AG09309 (cell line): ENCODE results near the gene IQSEC1.

Source experiments
- DNase-seq: peaks from one replicate; pipeline ENCODE4 v3.0.0-alpha.2; 2010; ENCODE audit warnings: low read depth
- H3K4me3 ChIP-seq: 2 replicates; pipeline ENCODE4 v1.5.1; 2011; ENCODE audit warnings: mild to moderate bottlenecking, low read depth, low read length, moderate library complexity; ENCODE audit not compliant: control insufficient read depth
- CTCF ChIP-seq: IDR thresholded peaks from 2 replicates; pipeline ENCODE4 v1.5.1; 2011; ENCODE audit warnings: mild to moderate bottlenecking, low read depth, low read length, inconsistent platforms; ENCODE audit not compliant: insufficient read depth, control insufficient read depth; ENCODE audit errors: missing control alignments

The IQSEC1 gene

GRCh38 chr3:13112521-13113345, 39.5 kb upstream of the IQSEC1 start:
- DNase-seq: no peak
- no peak overlapping the region for H3K4me3 ChIP-seq
- TF ChIP-seq CTCF: no peak

- DNase-seq: no peak
- H3K4me3 ChIP-seq: no peak overlapping the region
- no peak for TF ChIP-seq CTCF
These were observed 38.8 kb upstream of the IQSEC1 start for GRCh38 chr3:13111873-13112520.

GRCh38 chr3:13111173-13111872, 38.1 kb upstream of the IQSEC1 start:
- DNase-seq: no peak
- no peak for TF ChIP-seq CTCF
- no peak overlapping the region for H3K4me3 ChIP-seq

GRCh38 chr3:13110678-13111116, 37.5 kb upstream of the IQSEC1 start:
- H3K4me3 ChIP-seq: no peak overlapping the region
- DNase-seq: no peak
- TF ChIP-seq CTCF: no peak

GRCh38 chr3:13109516-13109915, 36.3 kb upstream of the IQSEC1 start:
- no peak for DNase-seq
- TF ChIP-seq CTCF: no peak
- no peak overlapping the region for H3K4me3 ChIP-seq

GRCh38 chr3:13108861-13109260, 35.6 kb upstream of the IQSEC1 start:
- H3K4me3 ChIP-seq: no peak overlapping the region
- TF ChIP-seq CTCF: no peak
- no peak for DNase-seq
